Fibroblast of pulmonary artery (primary cell): ENCODE results near the gene CHST13.

Experiments used
- DNase-seq: peaks from one replicate; pipeline ENCODE4 v3.0.0-alpha.2; 2010; ENCODE audit warnings: low read depth
- H3K4me3 ChIP-seq: replicated peaks from 2 replicates; pipeline ENCODE4 v1.5.1; 2011; ENCODE audit warnings: low read depth, mild to moderate bottlenecking, control low read depth, low read length, moderate library complexity
- TF ChIP-seq, protein P1 (sequence below): IDR thresholded peaks from 2 replicates; pipeline ENCODE4 v1.5.1; 2011; ENCODE audit warnings: mild to moderate bottlenecking, control low read depth, low read length, inconsistent platforms; ENCODE audit errors: missing control alignments

Gene CHST13

DNA sequence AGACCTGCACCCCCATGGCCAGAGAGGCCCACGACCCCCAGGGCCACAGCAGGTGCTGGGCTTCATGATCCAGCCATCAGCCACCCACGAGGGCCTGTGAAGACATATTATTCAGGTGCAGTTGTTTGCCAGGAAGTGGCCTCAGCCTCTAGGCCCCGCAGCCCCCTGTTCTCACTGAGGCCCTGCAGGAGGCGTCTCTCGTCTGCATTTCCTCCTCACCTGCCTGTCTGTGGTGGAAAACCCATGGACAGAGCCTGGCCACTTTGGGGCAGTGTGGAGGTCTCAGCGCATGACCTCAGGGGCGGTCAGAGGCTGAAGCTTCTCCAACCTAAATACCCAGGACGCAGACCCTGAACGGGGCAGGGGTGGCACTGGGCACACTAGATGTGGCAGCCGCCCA is 25.0 kb upstream of the CHST13 start:
- DNase-seq = no peak
- no peak overlapping the region for H3K4me3 ChIP-seq
- TF ChIP-seq, protein P1, sequence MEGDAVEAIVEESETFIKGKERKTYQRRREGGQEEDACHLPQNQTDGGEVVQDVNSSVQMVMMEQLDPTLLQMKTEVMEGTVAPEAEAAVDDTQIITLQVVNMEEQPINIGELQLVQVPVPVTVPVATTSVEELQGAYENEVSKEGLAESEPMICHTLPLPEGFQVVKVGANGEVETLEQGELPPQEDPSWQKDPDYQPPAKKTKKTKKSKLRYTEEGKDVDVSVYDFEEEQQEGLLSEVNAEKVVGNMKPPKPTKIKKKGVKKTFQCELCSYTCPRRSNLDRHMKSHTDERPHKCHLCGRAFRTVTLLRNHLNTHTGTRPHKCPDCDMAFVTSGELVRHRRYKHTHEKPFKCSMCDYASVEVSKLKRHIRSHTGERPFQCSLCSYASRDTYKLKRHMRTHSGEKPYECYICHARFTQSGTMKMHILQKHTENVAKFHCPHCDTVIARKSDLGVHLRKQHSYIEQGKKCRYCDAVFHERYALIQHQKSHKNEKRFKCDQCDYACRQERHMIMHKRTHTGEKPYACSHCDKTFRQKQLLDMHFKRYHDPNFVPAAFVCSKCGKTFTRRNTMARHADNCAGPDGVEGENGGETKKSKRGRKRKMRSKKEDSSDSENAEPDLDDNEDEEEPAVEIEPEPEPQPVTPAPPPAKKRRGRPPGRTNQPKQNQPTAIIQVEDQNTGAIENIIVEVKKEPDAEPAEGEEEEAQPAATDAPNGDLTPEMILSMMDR = no peak

DNA sequence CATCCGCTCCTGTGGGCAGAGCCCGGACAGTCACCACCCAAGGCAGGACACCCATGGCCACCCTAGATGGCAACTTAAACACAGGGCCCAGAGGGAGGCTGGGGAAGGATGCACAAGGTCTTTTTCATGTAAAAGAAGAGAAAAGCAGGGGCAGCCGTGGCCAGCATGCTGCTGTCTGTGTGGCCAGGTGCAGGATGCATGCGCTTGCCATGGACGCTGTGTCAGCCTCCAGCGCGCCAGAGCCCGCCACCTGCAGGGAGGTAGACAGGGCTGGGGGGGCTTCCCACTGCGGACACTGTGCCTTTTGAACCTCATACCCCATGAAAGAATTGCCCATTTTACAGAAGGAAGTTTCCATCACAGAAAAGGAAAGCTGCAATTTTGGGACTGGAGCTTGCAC is 24.6 kb upstream of the CHST13 start:
- DNase-seq = no peak
- no peak overlapping the region for H3K4me3 ChIP-seq
- TF ChIP-seq, protein P1 = no peak

DNA sequence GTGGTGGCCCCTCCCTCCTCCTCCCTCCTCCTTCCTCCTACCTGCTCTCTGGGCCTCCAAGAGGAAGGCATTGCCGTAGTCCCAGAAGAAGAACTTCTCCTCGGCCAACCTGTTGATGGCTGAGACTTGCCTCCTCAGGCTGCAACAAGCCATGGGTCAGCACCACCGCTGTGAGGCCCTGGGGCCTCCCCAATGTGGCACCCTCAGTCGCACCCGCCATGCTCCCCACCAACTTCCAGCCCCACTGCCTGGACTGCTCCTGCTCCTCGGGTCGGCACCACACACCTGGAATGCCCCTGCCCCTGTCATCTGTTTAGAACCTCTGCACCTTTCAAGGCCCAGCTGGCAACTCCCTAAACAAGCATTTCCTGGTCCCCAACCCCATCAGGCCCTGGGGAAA is 23.9 kb upstream of the CHST13 start:
- no peak overlapping the region for H3K4me3 ChIP-seq
- TF ChIP-seq, protein P1 = no peak
- DNase-seq = no peak

DNA sequence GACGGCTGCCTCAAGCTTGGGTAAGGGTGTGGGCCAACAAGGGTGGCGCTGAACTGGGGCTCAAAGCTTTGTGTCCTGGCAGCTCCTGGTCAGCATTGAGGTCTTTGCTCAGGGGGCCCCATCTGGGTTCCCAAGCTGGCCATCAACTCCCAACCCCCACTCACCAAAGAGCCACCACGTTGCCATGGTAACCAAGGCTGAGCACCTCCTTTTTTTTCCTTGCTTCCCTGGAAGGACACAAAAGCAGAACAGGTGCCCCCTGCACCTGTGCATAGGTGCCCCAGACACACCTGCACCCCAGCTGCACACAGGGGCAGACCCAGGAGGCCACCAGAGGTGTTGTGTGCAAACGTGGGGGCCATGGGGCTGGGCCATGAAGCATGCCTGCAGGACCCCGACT is 22.9 kb upstream of the CHST13 start:
- no peak overlapping the region for H3K4me3 ChIP-seq
- TF ChIP-seq, protein P1 = no peak
- DNase-seq = no peak

DNA sequence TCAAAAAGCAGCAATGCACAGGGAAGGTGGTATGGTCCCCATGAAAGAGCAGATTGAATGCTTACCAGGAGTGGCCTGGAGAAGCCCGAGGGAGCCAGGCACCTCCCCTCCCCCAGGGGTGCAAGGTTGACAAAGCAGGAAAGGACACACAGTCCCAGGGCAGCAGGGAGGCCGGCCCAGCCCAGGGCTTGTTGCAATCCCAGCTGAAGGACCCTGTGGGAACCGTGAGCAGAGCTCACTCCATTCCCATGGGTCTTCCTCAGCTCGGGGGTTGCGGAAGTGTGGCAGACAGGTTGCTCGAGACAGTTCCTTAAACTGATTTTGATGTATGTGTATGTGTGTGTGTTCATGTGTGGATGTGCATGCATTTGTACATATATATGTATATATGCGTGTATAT is 22.2 kb upstream of the CHST13 start:
- no peak for DNase-seq
- TF ChIP-seq, protein P1 = no peak
- no peak overlapping the region for H3K4me3 ChIP-seq

DNA sequence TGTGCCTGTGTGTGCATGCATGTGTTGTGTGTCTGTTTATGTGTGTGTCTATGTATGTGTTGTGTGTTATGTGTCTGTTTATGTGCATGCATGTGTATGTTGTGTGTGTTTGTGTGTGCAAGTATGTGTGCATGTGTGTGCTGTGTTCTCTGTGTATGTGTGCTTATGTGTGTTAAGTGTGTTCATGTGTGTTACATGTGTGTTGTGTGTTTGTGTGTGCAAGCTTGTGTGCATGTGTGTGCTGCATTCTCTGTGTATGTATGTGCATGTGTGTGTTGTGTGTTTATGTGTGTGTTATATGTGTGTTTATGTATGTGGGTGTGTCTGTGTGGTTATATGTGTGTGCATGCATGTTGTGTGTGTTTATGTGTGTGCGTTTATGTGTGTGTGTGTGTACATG is 21.3 kb upstream of the CHST13 start:
- no peak overlapping the region for H3K4me3 ChIP-seq
- TF ChIP-seq, protein P1 = no peak
- no peak for DNase-seq

DNA sequence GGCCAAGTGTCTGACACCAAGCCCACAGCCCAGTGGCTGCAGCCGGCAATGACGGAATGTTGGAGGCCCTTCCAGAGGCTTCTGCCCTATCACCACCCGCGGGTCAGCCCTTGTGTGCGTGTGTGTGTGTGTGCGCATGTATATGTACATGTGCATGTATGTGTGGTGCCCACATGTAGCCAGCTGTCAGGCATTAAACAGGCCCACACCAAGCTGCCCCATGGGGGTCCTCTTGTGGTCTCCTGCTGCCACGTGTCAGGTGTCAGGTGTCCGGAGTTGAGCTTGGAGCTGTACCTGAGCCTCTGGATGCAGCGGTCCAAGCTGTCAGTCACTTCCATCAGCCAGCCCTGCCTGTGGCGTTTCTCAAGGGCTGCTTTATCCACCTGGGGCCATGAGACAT is 20.3 kb upstream of the CHST13 start:
- TF ChIP-seq, protein P1 = no peak
- no peak for DNase-seq
- no peak overlapping the region for H3K4me3 ChIP-seq
